WERI-Rb-1 (cell line): ENCODE measurements around the gene GSTCD.

Experiments used
- DNase-seq: peaks from one replicate; pipeline ENCODE4 v3.0.0-alpha.2; 2020
- H3K27ac ChIP-seq: fragments of 250-450 bp; sonication (Bioruptor Pico); 2 replicates; pipeline ENCODE4 v1.5.1; 2020; ENCODE audit warnings: mild to moderate bottlenecking, moderate library complexity
- H3K27me3 ChIP-seq: fragments of 250-450 bp; sonication (Bioruptor Pico); 2 replicates; pipeline ENCODE4 v1.5.1; 2021; ENCODE audit warnings: mild to moderate bottlenecking, low read depth, moderate library complexity; ENCODE audit not compliant: insufficient read depth, severe bottlenecking
- H3K36me3 ChIP-seq: fragments of 250-450 bp; sonication (Bioruptor Pico); 2 replicates; pipeline ENCODE4 v1.5.1; 2020; ENCODE audit warnings: mild to moderate bottlenecking, moderate library complexity
- H3K4me3 ChIP-seq: 2 replicates; pipeline ENCODE4 v1.5.1; 2011; ENCODE audit warnings: low read depth, mild to moderate bottlenecking, control low read depth, low read length
- H3K9me3 ChIP-seq: fragments of 250-450 bp; sonication (Bioruptor Pico); 2 replicates; pipeline ENCODE4 v1.5.1; 2021; ENCODE audit warnings: mild to moderate bottlenecking, moderate library complexity; ENCODE audit not compliant: severe bottlenecking
- CTCF ChIP-seq: IDR thresholded peaks from 2 replicates; pipeline ENCODE4 v1.5.1; 2011; ENCODE audit warnings: low read depth, mild to moderate bottlenecking, control low read depth, inconsistent platforms, low read length

The GSTCD gene

GRCh38 chr4:105710012-105710600 is 1.5 kb downstream of the GSTCD start:
- Histone ChIP-seq H3K27ac (peak overlapping the region; percentile 95), H3K27me3 (no peaks in the 10 kb centered on the region), H3K36me3 (peaks cover 3% of the 10 kb centered on the region), H3K4me3 (peak overlapping the region; percentile 94), H3K9me3 (no peaks in the 10 kb centered on the region)
- peak; percentile 73 for DNase-seq
- TF ChIP-seq CTCF, result no peak

GRCh38 chr4:105710678-105711077 is 2.1 kb downstream of the GSTCD start:
- H3K27ac ChIP-seq, result peak overlapping the region; percentile 95
- no peak for TF ChIP-seq CTCF
- no peaks in the 10 kb centered on the region for H3K27me3 ChIP-seq
- H3K4me3 ChIP-seq, result peak overlapping the region; percentile 94
- H3K36me3 ChIP-seq, result peaks cover 2% of the 10 kb centered on the region
- peak; percentile 39 for DNase-seq
- H3K9me3 ChIP-seq, result no peaks in the 10 kb centered on the region

DNA sequence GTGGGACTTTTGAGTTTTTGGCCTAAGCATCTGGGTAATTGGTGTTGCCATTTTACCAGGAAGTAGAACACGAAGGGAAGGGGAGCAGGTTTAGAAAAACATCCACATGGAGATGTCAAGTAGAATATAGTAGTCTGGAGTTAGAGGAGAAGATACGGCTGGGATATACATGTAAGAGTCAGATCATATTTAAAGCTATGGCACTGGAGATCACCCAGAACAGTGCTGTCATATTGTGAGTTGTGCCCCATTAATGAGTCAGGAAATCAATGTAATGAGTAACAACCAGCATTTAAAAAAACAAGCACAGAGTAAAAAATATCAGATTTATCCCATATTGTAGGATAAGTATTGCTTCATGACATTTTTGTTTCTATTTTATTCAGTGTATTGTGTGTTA is 4.2 kb downstream of the GSTCD start:
- no peaks in the 10 kb centered on the region for H3K27me3 ChIP-seq
- H3K27ac ChIP-seq, result no peak overlapping the region
- no peak for TF ChIP-seq CTCF
- H3K4me3 ChIP-seq, result no peak overlapping the region
- DNase-seq, result no peak
- H3K9me3 ChIP-seq, result no peaks in the 10 kb centered on the region
- H3K36me3 ChIP-seq, result no peaks in the 10 kb centered on the region; the same call in 1 of the 2 replicates

DNA sequence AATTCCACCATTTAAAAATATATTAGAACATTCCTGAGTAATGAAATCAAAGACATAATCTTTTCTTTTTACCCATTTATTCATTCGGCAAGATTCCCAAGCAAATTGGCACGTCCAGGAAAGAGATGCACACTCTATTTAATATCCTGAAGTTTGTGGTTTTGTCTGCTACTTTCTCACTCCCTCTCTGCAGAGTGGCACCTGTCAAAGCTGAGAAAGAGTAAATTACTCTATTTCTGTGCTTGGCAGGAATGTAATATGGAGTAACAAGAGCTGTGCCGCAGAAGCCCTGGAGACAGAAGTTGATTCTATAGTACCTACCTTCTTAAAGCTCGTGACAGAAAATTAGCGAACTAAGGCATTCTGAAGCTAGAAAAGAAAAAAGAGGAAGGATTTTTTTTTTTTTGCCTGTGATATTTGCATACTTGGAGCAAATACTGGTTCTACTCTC is 5.5 kb downstream of the GSTCD start:
- no peak for TF ChIP-seq CTCF
- H3K27ac ChIP-seq, result no peak overlapping the region
- H3K36me3 ChIP-seq, result peaks cover 2% of the 10 kb centered on the region
- DNase-seq, result no peak
- no peak overlapping the region for H3K4me3 ChIP-seq
- H3K27me3 ChIP-seq, result no peaks in the 10 kb centered on the region
- H3K9me3 ChIP-seq, result no peaks in the 10 kb centered on the region

- H3K36me3 ChIP-seq, result peaks cover 7% of the 10 kb centered on the region
- no peak for TF ChIP-seq CTCF
- H3K27ac ChIP-seq, result no peak overlapping the region
- H3K27me3 ChIP-seq, result no peaks in the 10 kb centered on the region
- DNase-seq, result no peak
- H3K4me3 ChIP-seq, result no peak overlapping the region
- no peaks in the 10 kb centered on the region for H3K9me3 ChIP-seq
Measured at GRCh38 chr4:105714932-105715331, 6.3 kb downstream of the GSTCD start.

DNA sequence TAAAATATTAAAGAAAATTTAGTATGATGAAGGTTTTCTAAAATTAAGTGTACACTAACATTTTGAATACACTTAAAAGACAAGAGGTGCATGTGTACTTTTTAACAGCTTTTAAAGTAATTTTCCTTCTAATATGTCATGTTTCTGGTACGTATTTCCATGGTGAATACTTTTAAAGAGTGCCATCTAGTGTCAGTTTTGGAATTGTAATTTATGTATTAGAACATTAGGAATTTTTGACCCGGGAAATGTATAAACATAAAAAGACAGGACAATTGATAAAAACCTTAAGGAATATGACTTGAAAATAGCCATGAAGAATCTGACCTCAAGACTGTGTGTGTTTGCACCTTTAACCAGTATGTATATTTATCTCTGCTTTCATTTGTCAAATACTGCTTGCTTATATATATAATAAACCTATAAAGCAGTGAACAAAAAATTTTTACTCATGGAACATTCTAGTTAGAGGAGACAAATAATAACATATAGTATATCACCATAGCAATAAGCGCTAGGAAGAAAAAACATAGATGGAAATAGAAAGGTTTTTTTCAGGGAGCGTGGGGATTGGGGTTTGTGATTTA is 7.2 kb downstream of the GSTCD start:
- H3K9me3 ChIP-seq, result no peaks in the 10 kb centered on the region
- TF ChIP-seq CTCF, result no peak
- no peak for DNase-seq
- H3K36me3 ChIP-seq, result peaks cover 10% of the 10 kb centered on the region
- no peaks in the 10 kb centered on the region for H3K27me3 ChIP-seq
- H3K4me3 ChIP-seq, result no peak overlapping the region
- H3K27ac ChIP-seq, result no peak overlapping the region
